Stimulated activated naive CD8-positive, alpha-beta T cell treated with anti-CD3 and anti-CD28 coated beads, Interleukin-15, Interleukin-2, amounts not matched to agents 100 ng/mL and 50 ng/mL, for 24 hours (primary cell): Measurements from ENCODE around the gene MBD2.
"Not testable (repeated sequence)": the region's sequence is repeated elsewhere in the genome, so short reads cannot be mapped to it uniquely, and the experiment has no call there.

Experiments used
- H3K27ac Mint-ChIP-seq: one replicate; pipeline ENCODE4 v1.8.0; 2021; ENCODE audit warnings: mild to moderate bottlenecking, mixed read lengths
- H3K27me3 Mint-ChIP-seq: one replicate; pipeline ENCODE4 v1.8.0; 2021; ENCODE audit warnings: mixed read lengths
- H3K36me3 Mint-ChIP-seq: one replicate; pipeline ENCODE4 v1.8.0; 2021; ENCODE audit warnings: low read depth, mixed read lengths
- H3K4me1 Mint-ChIP-seq: one replicate; pipeline ENCODE4 v1.8.0; 2021; ENCODE audit warnings: low read depth, mixed read lengths
- H3K4me3 Mint-ChIP-seq: one replicate; pipeline ENCODE4 v1.8.0; 2021; ENCODE audit warnings: mild to moderate bottlenecking, mixed read lengths
- H3K9me3 Mint-ChIP-seq: one replicate; pipeline ENCODE4 v1.8.0; 2021; ENCODE audit warnings: mixed read lengths

Gene MBD2, protein sequence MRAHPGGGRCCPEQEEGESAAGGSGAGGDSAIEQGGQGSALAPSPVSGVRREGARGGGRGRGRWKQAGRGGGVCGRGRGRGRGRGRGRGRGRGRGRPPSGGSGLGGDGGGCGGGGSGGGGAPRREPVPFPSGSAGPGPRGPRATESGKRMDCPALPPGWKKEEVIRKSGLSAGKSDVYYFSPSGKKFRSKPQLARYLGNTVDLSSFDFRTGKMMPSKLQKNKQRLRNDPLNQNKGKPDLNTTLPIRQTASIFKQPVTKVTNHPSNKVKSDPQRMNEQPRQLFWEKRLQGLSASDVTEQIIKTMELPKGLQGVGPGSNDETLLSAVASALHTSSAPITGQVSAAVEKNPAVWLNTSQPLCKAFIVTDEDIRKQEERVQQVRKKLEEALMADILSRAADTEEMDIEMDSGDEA

DNA sequence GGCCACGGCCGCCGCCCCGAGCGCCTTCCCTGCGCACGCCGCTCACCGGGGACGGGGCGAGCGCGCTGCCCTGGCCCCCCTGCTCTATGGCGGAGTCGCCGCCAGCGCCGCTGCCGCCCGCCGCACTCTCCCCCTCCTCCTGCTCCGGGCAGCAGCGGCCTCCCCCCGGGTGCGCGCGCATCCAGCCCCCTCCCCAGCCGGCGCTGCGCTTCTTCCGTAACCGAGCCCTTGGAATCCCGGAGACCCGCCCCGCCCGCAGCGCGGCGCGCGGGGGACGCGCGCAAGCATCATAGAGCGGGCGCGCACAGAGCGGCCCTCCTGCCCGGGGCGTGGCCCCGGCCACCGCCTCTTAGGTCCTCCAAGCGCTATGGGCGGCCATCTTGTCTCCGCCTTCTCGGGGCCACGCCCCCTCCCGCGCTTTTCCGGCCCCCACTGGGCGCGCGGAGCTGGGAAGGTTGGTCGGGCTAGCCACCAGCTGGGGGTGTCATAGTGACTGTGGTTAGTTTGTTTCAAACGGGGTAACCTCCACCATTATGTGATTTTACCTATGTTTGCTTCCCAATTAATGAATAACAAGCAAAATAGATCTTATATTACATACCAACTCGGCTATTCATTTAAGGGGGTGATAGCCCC is at the start of gene MBD2:
Gene MBD2 (minus strand): TSS at position 291 of the 636 bp plus-strand sequence. CDS start 110 bp downstream, at position 181.
- peaks cover 52% of the 10 kb centered on the region for H3K4me1 Mint-ChIP-seq
- H3K36me3 Mint-ChIP-seq, result peaks cover 23% of the 10 kb centered on the region
- no peaks in the 10 kb centered on the region for H3K9me3 Mint-ChIP-seq
- H3K4me3 Mint-ChIP-seq, result peak within 1 kb of the TSS; percentile 94
- H3K27me3 Mint-ChIP-seq, result no peaks in the 10 kb centered on the region
- peak within 1 kb of the TSS; percentile 95 for H3K27ac Mint-ChIP-seq

DNA sequence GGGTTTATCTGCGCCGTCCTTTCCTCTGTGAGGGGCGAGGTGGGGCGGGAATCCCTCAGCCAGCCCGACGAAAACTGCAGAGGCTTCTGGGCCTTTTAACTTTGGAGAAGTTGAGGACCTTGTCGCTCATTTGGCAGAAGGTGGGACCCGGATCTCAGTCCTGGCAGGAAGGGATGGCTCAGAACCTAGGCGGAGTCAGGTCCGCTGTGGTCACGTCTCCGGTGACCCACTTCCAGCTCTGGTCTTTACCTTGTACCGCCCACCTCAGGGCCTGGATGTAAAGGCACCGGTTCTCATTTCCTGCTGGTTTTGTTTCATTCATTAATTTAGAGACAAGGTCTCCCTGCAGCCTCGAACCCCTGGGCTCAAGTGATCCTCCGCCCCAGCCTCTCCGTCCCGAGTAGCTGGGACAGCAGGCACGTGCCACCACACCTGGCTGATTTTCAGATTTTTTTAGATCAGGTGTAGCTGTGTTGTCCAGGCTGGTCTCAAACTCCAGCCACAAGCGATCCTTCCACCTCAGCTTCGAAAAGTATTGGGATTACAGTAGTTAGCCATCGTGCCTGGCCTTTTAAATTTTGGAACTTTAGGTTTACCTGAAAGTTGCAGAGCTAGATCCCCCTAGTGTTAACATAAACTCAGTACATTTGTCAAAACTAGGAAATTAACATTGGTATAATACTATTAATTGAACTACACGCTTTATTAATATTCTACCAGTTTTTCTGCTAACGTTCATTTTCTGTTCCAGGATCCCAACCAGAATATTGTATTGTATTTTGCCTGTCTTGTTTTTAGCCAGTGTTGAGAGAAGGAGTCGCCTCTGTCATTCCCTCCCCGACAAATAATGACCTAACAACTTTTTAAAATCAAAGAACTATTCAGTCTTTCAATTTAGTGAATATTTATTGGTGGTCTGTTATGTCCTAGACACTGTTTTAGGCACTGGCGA is 45.7 kb upstream of the MBD2 start:
- no peaks in the 10 kb centered on the region for H3K27me3 Mint-ChIP-seq
- H3K27ac Mint-ChIP-seq, result peak overlapping the region; percentile 98
- H3K36me3 Mint-ChIP-seq, result no peaks in the 10 kb centered on the region
- H3K4me3 Mint-ChIP-seq, result peak overlapping the region; percentile 88
- no peaks in the 10 kb centered on the region for H3K9me3 Mint-ChIP-seq
- H3K4me1 Mint-ChIP-seq, result peaks cover 35% of the 10 kb centered on the region

DNA sequence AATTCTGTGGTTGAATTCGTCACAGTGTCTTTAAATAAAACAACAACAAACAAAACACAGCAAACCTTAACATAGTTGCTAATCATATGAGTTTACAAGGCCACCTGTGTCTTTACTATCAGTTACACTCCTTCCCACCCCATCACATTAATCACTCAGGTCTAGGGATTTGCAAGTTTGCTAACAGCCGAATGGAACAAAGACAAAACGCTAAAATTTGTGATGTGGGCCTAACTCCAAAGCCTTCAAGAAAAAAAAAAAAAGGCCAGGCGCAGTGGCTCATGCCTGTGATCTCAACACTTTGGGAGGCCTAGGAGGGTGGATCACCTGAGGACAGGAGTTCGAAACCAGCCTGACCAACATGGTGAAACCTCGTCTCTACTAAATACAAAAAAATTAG is 44.3 kb upstream of the MBD2 start:
- H3K4me1 Mint-ChIP-seq, result peaks cover 50% of the 10 kb centered on the region
- H3K9me3 Mint-ChIP-seq, result no peaks in the 10 kb centered on the region

DNA sequence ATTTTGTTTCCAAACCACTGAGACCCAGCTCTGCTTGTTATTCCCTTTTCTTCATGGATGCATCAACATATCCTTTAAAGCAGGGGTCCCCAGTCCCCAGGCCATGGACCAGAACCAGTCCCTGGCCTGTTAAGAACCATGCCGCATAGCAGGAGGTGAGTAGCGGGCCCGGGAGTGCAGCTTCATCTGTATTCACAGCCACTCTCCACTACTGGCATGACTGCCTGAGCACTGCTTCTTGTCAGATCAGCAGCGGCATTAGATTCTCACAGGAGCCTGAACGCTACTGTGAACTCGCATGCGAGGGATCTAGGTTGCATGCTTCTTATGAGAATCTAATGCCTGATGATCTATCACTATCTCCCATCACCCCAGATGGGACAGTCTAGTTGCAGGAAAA is 43.2 kb upstream of the MBD2 start:
- Mint-ChIP-seq H3K9me3 (no peaks in the 10 kb centered on the region), H3K27me3 (no peaks in the 10 kb centered on the region), H3K36me3 (no peaks in the 10 kb centered on the region), H3K4me3 (no peak overlapping the region), H3K27ac (no peak overlapping the region), H3K4me1 (peaks cover 59% of the 10 kb centered on the region)

More for the DNA sequence above, 44.3 kb upstream of the MBD2 start:
- H3K27ac Mint-ChIP-seq, result peak overlapping the region; percentile 98
- peak overlapping the region; percentile 88 for H3K4me3 Mint-ChIP-seq
- H3K27me3 Mint-ChIP-seq, result no peaks in the 10 kb centered on the region
- no peaks in the 10 kb centered on the region for H3K36me3 Mint-ChIP-seq

DNA sequence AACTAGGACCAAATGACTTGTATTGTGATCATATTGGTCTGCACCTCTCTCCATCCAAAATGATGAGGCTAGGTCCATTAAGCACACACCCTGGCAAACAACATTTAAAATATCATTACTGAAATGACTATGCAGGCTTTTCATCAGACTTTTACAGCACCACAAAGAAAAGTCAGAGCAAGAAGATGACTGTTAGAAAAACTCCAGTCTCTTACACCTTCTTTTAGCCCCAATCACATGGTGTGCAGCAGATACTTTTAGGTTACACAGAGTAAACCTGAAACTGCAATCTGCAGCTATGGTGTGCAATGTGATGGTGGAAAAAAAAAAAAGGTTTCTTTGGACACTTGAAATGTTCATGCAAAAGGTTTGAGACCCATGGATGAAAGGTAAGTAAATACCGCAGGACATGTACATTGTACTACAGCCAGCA is 39.5 kb upstream of the MBD2 start:
- Mint-ChIP-seq H3K27ac (peak overlapping the region; percentile 74), H3K36me3 (no peaks in the 10 kb centered on the region), H3K27me3 (no peaks in the 10 kb centered on the region)

DNA sequence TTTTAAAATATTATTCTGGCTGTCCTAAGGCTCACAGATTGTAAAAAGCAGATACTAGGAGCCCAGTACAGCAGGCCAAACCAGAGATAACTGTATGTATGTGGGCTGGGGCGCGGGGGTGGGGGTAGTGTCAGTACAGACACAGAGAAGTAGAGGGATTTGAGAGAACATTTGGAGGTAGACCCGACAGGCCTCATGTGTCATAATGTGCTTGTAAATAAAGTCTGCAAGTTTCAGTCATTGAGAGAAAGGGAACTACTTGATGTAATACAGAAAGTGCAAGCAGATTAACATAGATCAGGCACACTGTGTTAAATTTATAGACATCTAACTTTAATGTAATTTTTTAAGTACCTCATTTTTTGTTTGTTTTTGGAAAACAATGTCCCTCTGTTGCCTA is 37.4 kb upstream of the MBD2 start:
- peak overlapping the region; percentile 91 for H3K27ac Mint-ChIP-seq
- no peaks in the 10 kb centered on the region for H3K9me3 Mint-ChIP-seq
- no peaks in the 10 kb centered on the region for H3K27me3 Mint-ChIP-seq
- H3K36me3 Mint-ChIP-seq, result no peaks in the 10 kb centered on the region
- peaks cover 61% of the 10 kb centered on the region for H3K4me1 Mint-ChIP-seq
- H3K4me3 Mint-ChIP-seq, result peak overlapping the region; percentile 39

More for the DNA sequence above, 39.5 kb upstream of the MBD2 start:
- no peaks in the 10 kb centered on the region for H3K9me3 Mint-ChIP-seq
- peak overlapping the region; percentile 41 for H3K4me3 Mint-ChIP-seq
- peaks cover 69% of the 10 kb centered on the region for H3K4me1 Mint-ChIP-seq

DNA sequence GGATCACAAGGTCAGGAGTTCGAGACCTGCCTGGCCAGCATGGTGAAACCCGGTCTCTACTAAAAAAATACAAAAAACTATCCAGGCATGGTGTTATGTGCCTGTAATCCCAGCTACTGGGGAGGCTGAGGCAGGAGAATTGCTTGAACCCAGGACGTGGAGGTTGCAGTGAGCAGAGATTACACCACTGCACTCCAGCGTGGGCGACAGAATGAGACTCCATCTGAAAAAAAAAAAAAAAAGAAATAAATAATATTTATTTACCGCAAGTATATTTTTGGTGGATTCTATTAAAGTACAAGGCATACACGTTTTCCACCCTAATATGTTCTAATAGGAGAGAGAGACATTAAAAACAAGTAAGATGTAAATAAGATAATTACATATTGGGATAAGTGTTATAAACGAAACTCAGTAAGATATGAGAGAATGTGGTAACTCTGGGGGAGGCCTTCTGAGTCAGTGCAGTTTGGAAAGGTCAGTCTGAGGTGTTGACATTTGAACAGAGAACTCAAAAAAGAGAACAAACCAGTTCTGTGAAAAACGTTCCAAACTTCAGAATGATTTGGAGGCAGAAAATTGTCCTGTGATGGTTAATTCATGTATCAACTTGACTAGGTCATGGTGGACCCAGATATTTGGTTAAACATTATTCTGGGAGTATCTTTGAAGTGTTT is 36.1 kb upstream of the MBD2 start:
- Mint-ChIP-seq H3K9me3 (no peaks in the 10 kb centered on the region), H3K27ac (peak overlapping the region; percentile 91)

DNA sequence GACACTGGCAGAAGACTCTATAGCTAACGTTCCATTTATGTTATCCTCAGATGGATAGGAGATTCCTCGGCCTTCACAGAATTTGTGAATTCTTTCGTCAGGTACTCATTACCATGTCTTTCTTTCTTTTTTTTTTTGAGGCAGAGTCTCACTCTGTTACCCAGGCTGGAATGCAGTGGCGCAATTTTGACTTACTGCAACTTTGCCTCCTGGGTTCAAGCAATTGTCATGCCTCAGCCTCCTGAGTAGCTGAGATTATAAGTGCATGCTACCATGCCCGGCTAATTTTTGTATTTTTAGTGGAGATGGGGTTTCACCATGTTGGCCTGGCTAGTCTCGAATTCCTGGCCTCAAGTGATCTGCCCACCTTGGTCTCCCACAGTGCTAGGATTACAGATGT is 33.3 kb upstream of the MBD2 start:
- not testable (repeated sequence) for H3K27me3 Mint-ChIP-seq, H3K36me3 Mint-ChIP-seq, H3K4me3 Mint-ChIP-seq, H3K27ac Mint-ChIP-seq, H3K9me3 Mint-ChIP-seq
- peaks cover 35% of the 10 kb centered on the region for H3K4me1 Mint-ChIP-seq

More for the DNA sequence above, 36.1 kb upstream of the MBD2 start:
- Mint-ChIP-seq H3K27me3 (no peaks in the 10 kb centered on the region), H3K4me1 (peaks cover 59% of the 10 kb centered on the region), H3K4me3 (peak overlapping the region; percentile 73), H3K36me3 (no peaks in the 10 kb centered on the region)

DNA sequence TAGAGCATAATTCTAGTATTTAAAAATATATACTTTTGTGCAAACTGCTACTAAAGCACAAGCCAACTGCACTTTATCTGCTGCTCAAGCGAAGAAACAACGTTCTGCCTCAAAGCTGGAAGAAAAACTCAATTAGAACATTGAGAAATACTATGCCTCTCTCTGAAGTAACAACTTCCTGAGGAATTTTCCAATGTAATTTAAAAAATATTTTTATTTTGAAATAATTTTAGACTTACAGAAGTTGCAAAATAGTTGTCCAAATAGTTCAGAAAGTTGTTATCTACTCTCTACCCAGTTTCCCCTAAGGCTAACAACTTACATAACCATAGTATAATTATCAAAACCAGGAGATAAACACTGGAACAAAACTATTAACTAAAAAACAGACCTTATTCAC is 32.5 kb upstream of the MBD2 start:
- Mint-ChIP-seq H3K9me3 (no peaks in the 10 kb centered on the region), H3K36me3 (no peaks in the 10 kb centered on the region), H3K4me3 (no peak overlapping the region)

DNA sequence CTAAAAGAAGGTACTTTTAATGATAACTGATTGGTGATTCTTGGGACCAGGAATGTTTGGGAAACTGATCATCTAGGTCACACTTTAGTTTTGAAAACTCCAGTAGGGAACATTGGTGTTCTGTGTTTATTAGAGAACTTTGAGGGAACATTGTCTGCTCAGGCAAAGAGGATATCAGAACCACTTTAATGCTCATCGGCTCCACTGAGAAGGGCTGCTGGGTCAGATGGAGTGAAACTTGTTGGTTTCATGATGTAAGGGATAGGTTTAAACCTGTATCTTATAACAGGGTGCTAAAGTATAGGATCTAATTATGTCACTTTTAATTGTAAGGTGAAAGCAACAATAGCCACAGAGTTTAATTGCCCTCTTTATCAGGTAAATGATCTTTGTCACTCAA is 30.7 kb upstream of the MBD2 start:
- Mint-ChIP-seq H3K27ac (no peak overlapping the region), H3K4me1 (peaks cover 33% of the 10 kb centered on the region), H3K27me3 (no peaks in the 10 kb centered on the region), H3K4me3 (no peak overlapping the region), H3K36me3 (no peaks in the 10 kb centered on the region), H3K9me3 (no peaks in the 10 kb centered on the region)

More for the DNA sequence above, 32.5 kb upstream of the MBD2 start:
- Mint-ChIP-seq H3K4me1 (peaks cover 33% of the 10 kb centered on the region), H3K27me3 (no peaks in the 10 kb centered on the region), H3K27ac (no peak overlapping the region)

DNA sequence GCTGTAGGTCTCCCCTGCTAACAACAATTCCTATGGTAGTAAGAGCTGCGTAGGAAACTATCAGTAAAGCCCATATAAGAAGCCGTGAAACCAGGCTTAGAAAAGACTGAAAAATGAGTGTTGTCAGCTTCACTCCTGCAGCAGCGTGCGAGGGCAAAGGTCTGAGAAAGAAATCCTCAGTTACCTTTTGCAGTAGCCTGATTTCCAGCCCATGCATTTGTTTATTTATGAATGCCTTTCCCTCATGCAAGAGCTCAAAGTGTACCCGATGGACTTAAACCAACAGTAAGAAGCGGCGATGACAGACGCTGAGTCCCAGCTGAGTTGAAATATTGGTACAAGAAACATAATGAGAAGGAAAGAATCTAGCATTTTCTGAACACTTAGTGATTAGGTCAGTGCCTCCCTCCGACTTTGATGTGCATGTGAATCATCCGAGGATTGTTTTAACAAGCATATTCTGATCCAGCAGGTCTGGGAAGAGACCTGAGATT is 29.8 kb upstream of the MBD2 start:
- Mint-ChIP-seq H3K27ac (no peak overlapping the region), H3K4me1 (peaks cover 35% of the 10 kb centered on the region)

DNA sequence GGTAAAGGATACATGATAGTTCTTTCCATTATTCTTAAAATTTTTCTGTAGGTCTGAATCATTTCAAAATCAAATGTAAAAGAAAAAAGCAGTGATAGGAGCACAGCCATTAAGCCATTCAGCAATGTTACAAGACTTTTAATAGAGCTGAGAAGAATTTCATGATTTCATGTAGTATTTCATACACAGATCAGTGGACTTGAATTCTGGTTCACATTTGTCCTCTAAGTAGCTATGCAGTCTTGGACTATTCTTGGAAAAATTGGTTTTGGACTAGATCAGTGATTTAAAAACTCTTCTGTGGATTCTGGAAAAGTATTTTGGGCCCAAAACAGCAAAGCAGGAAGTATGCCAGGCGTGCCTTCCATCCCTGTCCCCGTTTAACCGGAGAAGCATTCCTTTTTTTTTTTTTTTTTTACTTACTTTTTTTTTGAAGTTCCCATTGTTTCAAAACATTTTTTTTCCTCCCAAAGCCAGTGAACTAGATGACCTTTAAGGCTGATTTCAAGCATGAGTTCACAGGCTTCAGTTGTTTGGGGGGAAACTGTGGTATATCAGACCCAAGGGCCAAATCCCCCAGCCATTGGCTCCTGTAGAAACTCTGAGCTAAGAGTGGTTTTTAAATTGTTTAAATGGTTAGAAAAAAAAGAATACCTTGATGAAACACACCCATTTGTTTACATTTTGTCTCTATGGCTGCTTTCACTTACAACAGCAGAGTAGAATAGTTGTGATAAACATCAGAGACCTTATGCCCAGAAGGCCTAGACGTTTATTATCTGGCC is 27.3 kb upstream of the MBD2 start:
- Mint-ChIP-seq H3K4me3 (no peak overlapping the region), H3K4me1 (peaks cover 41% of the 10 kb centered on the region), H3K27me3 (no peaks in the 10 kb centered on the region), H3K27ac (peak overlapping the region; percentile 91), H3K9me3 (no peaks in the 10 kb centered on the region), H3K36me3 (no peaks in the 10 kb centered on the region)

More for the DNA sequence above, 29.8 kb upstream of the MBD2 start:
- H3K36me3 Mint-ChIP-seq, result no peaks in the 10 kb centered on the region
- H3K27me3 Mint-ChIP-seq, result no peaks in the 10 kb centered on the region
- H3K9me3 Mint-ChIP-seq, result no peaks in the 10 kb centered on the region
- no peak overlapping the region for H3K4me3 Mint-ChIP-seq

DNA sequence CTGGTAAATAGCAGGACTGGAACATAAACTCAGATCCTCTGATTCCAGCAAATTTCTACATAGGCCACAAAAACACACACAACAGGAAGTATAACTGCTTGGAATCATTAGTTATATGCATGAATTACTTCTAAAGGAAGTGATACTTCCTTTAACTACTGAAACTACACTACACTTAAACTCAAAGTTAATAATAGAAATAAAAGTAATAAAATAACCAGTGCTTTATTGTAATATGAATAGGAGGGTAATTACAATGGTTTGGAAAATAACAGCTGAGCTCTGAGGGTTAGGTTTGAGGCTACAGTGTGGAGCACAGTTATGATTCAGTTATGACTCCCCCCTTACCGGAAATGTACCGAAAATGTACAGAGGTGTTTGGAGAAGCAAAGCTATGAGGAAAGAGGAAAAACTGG is 26.4 kb upstream of the MBD2 start:
- H3K9me3 Mint-ChIP-seq, result no peaks in the 10 kb centered on the region
- peak overlapping the region; percentile 37 for H3K4me3 Mint-ChIP-seq
- H3K4me1 Mint-ChIP-seq, result peaks cover 44% of the 10 kb centered on the region
- H3K27ac Mint-ChIP-seq, result peak overlapping the region; percentile 91
- no peaks in the 10 kb centered on the region for H3K36me3 Mint-ChIP-seq
- no peaks in the 10 kb centered on the region for H3K27me3 Mint-ChIP-seq
